Ovary (tissue), 3 donors: Measurements from ENCODE around the gene SCN9A.

Experiments used
- EP300 ChIP-seq: sonication (generic); formaldehyde crosslinking; IDR thresholded peaks from one replicate; pipeline ENCODE4 v1.6.1; 2017; ENCODE audit warnings: antibody characterized with exemption
- TF ChIP-seq, protein P1 (sequence below), 3 donors: fragments of 450-650 bp in 2 of 3; fragments of 200-600 bp in 1 of 3; IDR thresholded peaks; one replicate each; pipeline versions ENCODE4 v1.5.1 to v1.8.0; 2016 to 2022; ENCODE audit warnings: antibody characterized with exemption in 3 of 3, mild to moderate bottlenecking in 1 of 3
- donor health status: DM: no; HTN: no; CAD: no.

GRCh38 chr2:166361351-166362153 is 14.2 kb downstream of the SCN9A start:
- TF ChIP-seq, protein P1, sequence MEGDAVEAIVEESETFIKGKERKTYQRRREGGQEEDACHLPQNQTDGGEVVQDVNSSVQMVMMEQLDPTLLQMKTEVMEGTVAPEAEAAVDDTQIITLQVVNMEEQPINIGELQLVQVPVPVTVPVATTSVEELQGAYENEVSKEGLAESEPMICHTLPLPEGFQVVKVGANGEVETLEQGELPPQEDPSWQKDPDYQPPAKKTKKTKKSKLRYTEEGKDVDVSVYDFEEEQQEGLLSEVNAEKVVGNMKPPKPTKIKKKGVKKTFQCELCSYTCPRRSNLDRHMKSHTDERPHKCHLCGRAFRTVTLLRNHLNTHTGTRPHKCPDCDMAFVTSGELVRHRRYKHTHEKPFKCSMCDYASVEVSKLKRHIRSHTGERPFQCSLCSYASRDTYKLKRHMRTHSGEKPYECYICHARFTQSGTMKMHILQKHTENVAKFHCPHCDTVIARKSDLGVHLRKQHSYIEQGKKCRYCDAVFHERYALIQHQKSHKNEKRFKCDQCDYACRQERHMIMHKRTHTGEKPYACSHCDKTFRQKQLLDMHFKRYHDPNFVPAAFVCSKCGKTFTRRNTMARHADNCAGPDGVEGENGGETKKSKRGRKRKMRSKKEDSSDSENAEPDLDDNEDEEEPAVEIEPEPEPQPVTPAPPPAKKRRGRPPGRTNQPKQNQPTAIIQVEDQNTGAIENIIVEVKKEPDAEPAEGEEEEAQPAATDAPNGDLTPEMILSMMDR (IDR thresholded peaks at IDR 0.05), result peak in 1 of 3 donors; percentile 24
- TF ChIP-seq EP300, result no peak
